Loucy (cell line): ENCODE measurements around the gene ADAMTS10.

Source experiments
- EZH2phosphoT487 ChIP-seq: fragments of 200-600 bp; IDR thresholded peaks from 2 replicates; pipeline ENCODE4 v1.6.1; 2018; ENCODE audit warnings: antibody characterized with exemption, mild to moderate bottlenecking, moderate library complexity, borderline replicate concordance
- TF ChIP-seq, protein P1 (sequence below): fragments of 200-600 bp; sonication (generic); conservative IDR thresholded peaks from 2 replicates; pipeline ENCODE4 v1.5.1; 2014; ENCODE audit warnings: mild to moderate bottlenecking, antibody characterized with exemption, low read length

GRCh38 chr19:8643860-8644653 is 33.5 kb upstream of the ADAMTS10 start:
- TF ChIP-seq, protein P1, sequence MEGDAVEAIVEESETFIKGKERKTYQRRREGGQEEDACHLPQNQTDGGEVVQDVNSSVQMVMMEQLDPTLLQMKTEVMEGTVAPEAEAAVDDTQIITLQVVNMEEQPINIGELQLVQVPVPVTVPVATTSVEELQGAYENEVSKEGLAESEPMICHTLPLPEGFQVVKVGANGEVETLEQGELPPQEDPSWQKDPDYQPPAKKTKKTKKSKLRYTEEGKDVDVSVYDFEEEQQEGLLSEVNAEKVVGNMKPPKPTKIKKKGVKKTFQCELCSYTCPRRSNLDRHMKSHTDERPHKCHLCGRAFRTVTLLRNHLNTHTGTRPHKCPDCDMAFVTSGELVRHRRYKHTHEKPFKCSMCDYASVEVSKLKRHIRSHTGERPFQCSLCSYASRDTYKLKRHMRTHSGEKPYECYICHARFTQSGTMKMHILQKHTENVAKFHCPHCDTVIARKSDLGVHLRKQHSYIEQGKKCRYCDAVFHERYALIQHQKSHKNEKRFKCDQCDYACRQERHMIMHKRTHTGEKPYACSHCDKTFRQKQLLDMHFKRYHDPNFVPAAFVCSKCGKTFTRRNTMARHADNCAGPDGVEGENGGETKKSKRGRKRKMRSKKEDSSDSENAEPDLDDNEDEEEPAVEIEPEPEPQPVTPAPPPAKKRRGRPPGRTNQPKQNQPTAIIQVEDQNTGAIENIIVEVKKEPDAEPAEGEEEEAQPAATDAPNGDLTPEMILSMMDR, result peak; percentile 56
- TF ChIP-seq EZH2phosphoT487, result no peak
